Neural cell (in vitro differentiated cells): ENCODE data around the gene SIX6. TPM values are rescaled to one million over a fixed set of nuclear protein-coding genes. Genes with fewer than 3 reads are reported as not detected.

Experiments
- H2AFZ ChIP-seq: fragments of 200-600, 300-800 bp; sonication (generic), shearing (Covaris generic); 2 replicates; pipeline ENCODE4 v1.6.0; 2014; ENCODE audit warnings: low read depth, mild to moderate bottlenecking, antibody characterized with exemption, low read length, moderate library complexity
- H3F3A ChIP-seq: fragments of 200-600 bp; shearing (Covaris generic); 2 replicates; pipeline ENCODE4 v1.6.1; 2016; ENCODE audit warnings: mild to moderate bottlenecking, moderate library complexity, mixed read lengths, antibody characterized with exemption, low read length; ENCODE audit not compliant: insufficient read depth, poor library complexity, severe bottlenecking
- H3K27ac ChIP-seq: fragments of 200-600, 300-800 bp; sonication (generic), shearing (Covaris generic); 2 replicates; pipeline ENCODE4 v1.5.1; 2014; ENCODE audit warnings: mild to moderate bottlenecking, low read length, moderate library complexity
- H3K27me3 ChIP-seq: fragments of 300-800, 200-600 bp; sonication (generic), shearing (Covaris generic); 2 replicates; pipeline ENCODE4 v1.6.0; 2014; ENCODE audit warnings: mild to moderate bottlenecking, low read depth, low read length, moderate library complexity; ENCODE audit not compliant: insufficient read depth
- H3K36me3 ChIP-seq: fragments of 300-800, 200-600 bp; sonication (generic), shearing (Covaris generic); 2 replicates; pipeline ENCODE4 v1.5.1; 2014; ENCODE audit warnings: mild to moderate bottlenecking, antibody characterized with exemption, low read length, moderate library complexity; ENCODE audit not compliant: insufficient read depth
- H3K4me2 ChIP-seq: fragments of 300-800, 200-600 bp; sonication (generic), shearing (Covaris generic); 2 replicates; pipeline ENCODE4 v1.6.0; 2014; ENCODE audit warnings: mild to moderate bottlenecking, low read length
- H3K4me3 ChIP-seq: fragments of 300-800, 200-600 bp; sonication (generic), shearing (Covaris generic); 2 replicates; pipeline ENCODE4 v1.5.1; 2014; ENCODE audit warnings: mild to moderate bottlenecking, low read length, moderate library complexity
- H3K79me2 ChIP-seq: fragments of 200-600 bp; shearing (Covaris generic); replicated peaks from 2 replicates; pipeline ENCODE4 v1.6.0; 2014; ENCODE audit warnings: mild to moderate bottlenecking, low read length, moderate library complexity; ENCODE audit not compliant: insufficient read depth
- H3K9ac ChIP-seq: fragments of 300-800, 200-600 bp; sonication (generic), shearing (Covaris generic); 2 replicates; pipeline ENCODE4 v1.6.1; 2016; ENCODE audit warnings: mild to moderate bottlenecking, low read length, mixed read lengths
- H3K9me2 ChIP-seq: fragments of 200-600 bp; shearing (Covaris generic); 2 replicates; pipeline ENCODE4 v1.6.1; 2016; ENCODE audit warnings: mild to moderate bottlenecking, low read length, mixed read lengths; ENCODE audit not compliant: insufficient read depth
- H3K9me3 ChIP-seq: fragments of 200-600, 300-800 bp; sonication (generic), shearing (Covaris generic); 2 replicates; pipeline ENCODE4 v1.6.1; 2016; ENCODE audit warnings: mild to moderate bottlenecking, mixed run types, low read length, moderate library complexity, mixed read lengths
- H4K20me1 ChIP-seq: fragments of 200-600 bp; shearing (Covaris generic); 2 replicates; pipeline ENCODE4 v1.6.1; 2016; ENCODE audit warnings: mild to moderate bottlenecking, mixed run types; ENCODE audit not compliant: insufficient read depth
- EP300 ChIP-seq: fragments of 450-650 bp; conservative IDR thresholded peaks from 2 replicates; pipeline ENCODE4 v1.6.1; 2014; ENCODE audit warnings: antibody characterized with exemption, mild to moderate bottlenecking, moderate library complexity; ENCODE audit not compliant: poor library complexity, severe bottlenecking
- EZH2 ChIP-seq: fragments of 200-600, 300-800 bp; shearing (Covaris generic), sonication (generic); IDR thresholded peaks from 2 replicates; pipeline ENCODE4 v1.6.1; 2014; ENCODE audit warnings: antibody characterized with exemption, low read length, borderline replicate concordance, mild to moderate bottlenecking; ENCODE audit not compliant: insufficient read depth, poor library complexity, severe bottlenecking
- MXI1 ChIP-seq: fragments of 450-650 bp; conservative IDR thresholded peaks from 2 replicates; pipeline ENCODE4 v1.6.1; 2014; ENCODE audit warnings: antibody characterized with exemption, mild to moderate bottlenecking; ENCODE audit not compliant: poor library complexity, severe bottlenecking
- POLR2AphosphoS5 ChIP-seq: IDR thresholded peaks from 2 replicates; pipeline ENCODE4 v1.6.1; 2012
- RAD21 ChIP-seq: fragments of 450-650 bp; conservative IDR thresholded peaks from 2 replicates; pipeline ENCODE4 v1.6.1; 2014; ENCODE audit warnings: antibody characterized with exemption, mild to moderate bottlenecking, moderate library complexity
- REST ChIP-seq: IDR thresholded peaks from 2 replicates; pipeline ENCODE4 v1.6.1; 2012; ENCODE audit warnings: borderline replicate concordance
- SMC3 ChIP-seq: fragments of 450-650 bp; conservative IDR thresholded peaks from 2 replicates; pipeline ENCODE4 v1.6.1; 2014; ENCODE audit warnings: antibody characterized with exemption, mild to moderate bottlenecking, moderate library complexity; ENCODE audit not compliant: poor library complexity
- TAF1 ChIP-seq: IDR thresholded peaks from 2 replicates; pipeline ENCODE4 v1.6.1; 2012; ENCODE audit warnings: low read depth
- polyA plus RNA-seq: library from polyadenylated mRNA; depleted of rRNA; stranded (reverse); fragments of >200 nt; gene quantifications from 2 replicates; pipeline ENCODE4 v1.2.3, GENCODE V29; 2014
- TF ChIP-seq, protein P1 (sequence below): fragments of 450-650 bp; IDR thresholded peaks from 2 replicates; pipeline ENCODE4 v1.5.1; 2014; ENCODE audit warnings: antibody characterized with exemption, mild to moderate bottlenecking, moderate library complexity; ENCODE audit not compliant: poor library complexity, severe bottlenecking

SIX6 gene
- polyA plus RNA-seq, 1 donor from 2014 or later: not detected

GRCh38 chr14:60510951-60511599 lies 2.1 kb downstream of the SIX6 start:
- no peaks in the 10 kb centered on the region for H3K9me2 ChIP-seq
- H2AFZ ChIP-seq: no peak overlapping the region
- no peaks in the 10 kb centered on the region for H4K20me1 ChIP-seq

DNA sequence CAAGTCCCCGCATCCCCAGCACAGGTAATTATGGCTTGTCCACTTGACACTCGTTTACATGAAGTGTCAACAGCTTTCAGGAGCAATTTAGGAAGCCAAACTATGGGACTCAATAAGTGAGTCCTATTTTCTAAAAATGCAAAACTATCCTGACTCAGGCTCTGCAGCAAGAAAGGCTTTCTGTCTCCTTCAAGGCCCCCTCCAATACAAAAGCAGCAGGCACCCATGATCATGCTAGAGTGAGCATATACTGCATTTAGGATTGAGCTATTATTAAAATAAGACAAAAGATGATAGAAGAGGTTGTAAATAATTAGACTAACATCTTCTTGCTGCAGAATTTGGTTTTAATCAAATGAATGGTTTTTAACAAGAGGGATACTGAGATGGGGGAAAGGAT lies 3.2 kb downstream of the SIX6 start:
- Histone ChIP-seq H3K4me3 (no peak overlapping the region), H3K36me3 (no peaks in the 10 kb centered on the region), H3K9ac (no peak overlapping the region), H3K27me3 (peaks cover 100% of the 10 kb centered on the region), H3K79me2 (no peaks in the 10 kb centered on the region), H3K4me2 (no peak overlapping the region), H3K27ac (no peak overlapping the region), H3K9me2 (no peaks in the 10 kb centered on the region), H3K9me3 (peaks cover 10% of the 10 kb centered on the region), H2AFZ (no peak overlapping the region), H4K20me1 (no peaks in the 10 kb centered on the region), H3F3A (no peaks in the 10 kb centered on the region)
- TF ChIP-seq RAD21 (no peak), REST (no peak), EP300 (no peak), TAF1 (no peak), SMC3 (no peak), POLR2AphosphoS5 (no peak), EZH2 (no peak), MXI1 (no peak)
- TF ChIP-seq, protein P1, sequence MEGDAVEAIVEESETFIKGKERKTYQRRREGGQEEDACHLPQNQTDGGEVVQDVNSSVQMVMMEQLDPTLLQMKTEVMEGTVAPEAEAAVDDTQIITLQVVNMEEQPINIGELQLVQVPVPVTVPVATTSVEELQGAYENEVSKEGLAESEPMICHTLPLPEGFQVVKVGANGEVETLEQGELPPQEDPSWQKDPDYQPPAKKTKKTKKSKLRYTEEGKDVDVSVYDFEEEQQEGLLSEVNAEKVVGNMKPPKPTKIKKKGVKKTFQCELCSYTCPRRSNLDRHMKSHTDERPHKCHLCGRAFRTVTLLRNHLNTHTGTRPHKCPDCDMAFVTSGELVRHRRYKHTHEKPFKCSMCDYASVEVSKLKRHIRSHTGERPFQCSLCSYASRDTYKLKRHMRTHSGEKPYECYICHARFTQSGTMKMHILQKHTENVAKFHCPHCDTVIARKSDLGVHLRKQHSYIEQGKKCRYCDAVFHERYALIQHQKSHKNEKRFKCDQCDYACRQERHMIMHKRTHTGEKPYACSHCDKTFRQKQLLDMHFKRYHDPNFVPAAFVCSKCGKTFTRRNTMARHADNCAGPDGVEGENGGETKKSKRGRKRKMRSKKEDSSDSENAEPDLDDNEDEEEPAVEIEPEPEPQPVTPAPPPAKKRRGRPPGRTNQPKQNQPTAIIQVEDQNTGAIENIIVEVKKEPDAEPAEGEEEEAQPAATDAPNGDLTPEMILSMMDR: no peak

More at GRCh38 chr14:60510951-60511599, 2.1 kb downstream of the SIX6 start:
- Histone ChIP-seq H3K4me3 (no peak overlapping the region), H3K9me3 (peaks cover 4% of the 10 kb centered on the region), H3F3A (no peaks in the 10 kb centered on the region), H3K4me2 (no peak overlapping the region), H3K36me3 (no peaks in the 10 kb centered on the region), H3K27me3 (peaks cover 100% of the 10 kb centered on the region), H3K79me2 (no peaks in the 10 kb centered on the region), H3K9ac (no peak overlapping the region), H3K27ac (no peak overlapping the region)
- no peak for TF ChIP-seq SMC3
- TF ChIP-seq POLR2AphosphoS5: peak; percentile 21
- TF ChIP-seq EZH2: peak; percentile 33
- TF ChIP-seq, protein P1: no peak
